Endothelial cell of umbilical vein (primary cell): ENCODE measurements around the gene NUTM1. TPM values are rescaled to one million over a fixed set of nuclear protein-coding genes. Genes with fewer than 3 reads are reported as not detected.

ENCODE experiments used
- BruUV-seq: library from RNA; stranded (reverse); fragments of 400-500 nt; replicated peaks from 2 replicates; lab custom pipeline; 2021; lab: Mats Ljungman, UMichigan
- CTCF ChIA-PET: fragments of 300-600, 350-600 bp; sonication (Branson Sonifier 250); formaldehyde crosslinking; loops from one replicate; lab custom pipeline; 2021; ENCODE audit warnings: antibody characterized with exemption, inconsistent platforms; lab: Charles Lee
- POLR2A ChIA-PET: fragments of 300-600, 350-600 bp; sonication (Branson Sonifier 250); formaldehyde crosslinking; loops from one replicate; lab custom pipeline; 2021; ENCODE audit warnings: antibody characterized with exemption, inconsistent platforms; lab: Charles Lee
- DNase-seq: peaks from one replicate; pipeline ENCODE4 v3.0.0-alpha.2; 2011; ENCODE audit warnings: low read depth, low spot score
- FAIRE-seq: peaks from 2 replicates; lab custom pipeline; 2011; peaks lifted over from hg19 to GRCh38; lab: Jason Lieb, UNC
- H2AFZ ChIP-seq: 2 replicates; pipeline ENCODE4 v1.6.0; 2012; ENCODE audit warnings: low read depth, low read length, control low read depth, inconsistent platforms
- H3K27ac ChIP-seq: 2 replicates; pipeline ENCODE4 v1.5.1; 2011; ENCODE audit warnings: low read depth, mild to moderate bottlenecking, control low read depth, low read length, moderate library complexity; ENCODE audit not compliant: insufficient read depth
- H3K27me3 ChIP-seq, 2 experiments: 2 replicates each; pipeline versions ENCODE4 v1.6.0 to v1.6.1; 2011; ENCODE audit warnings: low read length in 2 of 2, mixed read lengths in 1 of 2; ENCODE audit not compliant: control insufficient read depth in 2 of 2, insufficient read depth in 2 of 2
- H3K36me3 ChIP-seq, 2 experiments: 2 replicates in 1 of 2; 3 replicates in 1 of 2; pipeline ENCODE4 v1.5.1; 2011; ENCODE audit warnings: low read length in 2 of 2, mild to moderate bottlenecking in 1 of 2, moderate library complexity in 1 of 2; ENCODE audit not compliant: control insufficient read depth in 2 of 2, insufficient read depth in 2 of 2; ENCODE audit errors: extremely low read depth in 1 of 2
- H3K4me1 ChIP-seq: 3 replicates; pipeline ENCODE4 v1.5.1; 2011; ENCODE audit warnings: mild to moderate bottlenecking, low read length; ENCODE audit not compliant: control insufficient read depth, insufficient read depth; ENCODE audit errors: extremely low read depth
- H3K4me2 ChIP-seq: 2 replicates; pipeline ENCODE4 v1.6.1; 2011; ENCODE audit warnings: low read length, control low read depth, mixed read lengths; ENCODE audit not compliant: insufficient read depth
- H3K4me3 ChIP-seq, 3 experiments: fragments of 200-600 bp in 1 of 3; sonication (generic), shearing (Covaris generic) in 1 of 3; replicated peaks in 1 of 3; 2 replicates each; pipeline ENCODE4 v1.5.1; 2011 to 2016; ENCODE audit warnings: control low read depth in 3 of 3, low read length in 3 of 3, mild to moderate bottlenecking in 2 of 3, inconsistent platforms in 1 of 3, low read depth in 1 of 3, moderate library complexity in 1 of 3; ENCODE audit not compliant: insufficient read depth in 1 of 3
- H3K79me2 ChIP-seq: 2 replicates; pipeline ENCODE4 v1.6.0; 2012; ENCODE audit warnings: low read length, inconsistent platforms; ENCODE audit not compliant: control insufficient read depth, insufficient read depth
- H3K9ac ChIP-seq: replicated peaks from 2 replicates; pipeline ENCODE3; 2011; ENCODE audit warnings: low read length, control low read depth; ENCODE audit not compliant: insufficient read depth; ENCODE audit errors: extremely low read depth
- H3K9me1 ChIP-seq: replicated peaks from 3 replicates; pipeline ENCODE4 v1.6.0; 2011; ENCODE audit warnings: mild to moderate bottlenecking, low read length; ENCODE audit not compliant: control insufficient read depth, insufficient read depth; ENCODE audit errors: extremely low read depth
- H3K9me3 ChIP-seq: replicated peaks from 2 replicates; pipeline ENCODE4 v1.5.1; 2012; ENCODE audit warnings: low read length, inconsistent platforms; ENCODE audit not compliant: control insufficient read depth, insufficient read depth
- H4K20me1 ChIP-seq: replicated peaks from 2 replicates; pipeline ENCODE3; 2011; ENCODE audit warnings: mild to moderate bottlenecking, low read length; ENCODE audit not compliant: control insufficient read depth, insufficient read depth; ENCODE audit errors: extremely low read depth
- CTCF ChIP-seq, 2 donors: IDR thresholded peaks; 1 replicate in 1 of 2; 2 replicates in 1 of 2; pipeline ENCODE4 v1.5.1; 2011; ENCODE audit warnings: low read length in 2 of 2, mild to moderate bottlenecking in 2 of 2, moderate library complexity in 2 of 2, control low read depth in 1 of 2, inconsistent platforms in 1 of 2, low read depth in 1 of 2; ENCODE audit not compliant: insufficient read depth in 1 of 2; ENCODE audit errors: extremely low read depth in 1 of 2
- EZH2 ChIP-seq: IDR thresholded peaks from 2 replicates; pipeline ENCODE4 v1.6.1; 2012; ENCODE audit warnings: borderline replicate concordance, low read depth, mild to moderate bottlenecking, moderate library complexity, low read length, inconsistent platforms; ENCODE audit not compliant: severe bottlenecking
- FOS ChIP-seq: IDR thresholded peaks from 2 replicates; pipeline ENCODE4 v1.6.1; 2011; ENCODE audit warnings: mild to moderate bottlenecking, low read length, moderate library complexity, borderline replicate concordance; ENCODE audit not compliant: insufficient read depth
- GATA2 ChIP-seq: IDR thresholded peaks from 2 replicates; pipeline ENCODE4 v1.7.0; 2011; ENCODE audit warnings: low read depth, mild to moderate bottlenecking, moderate library complexity, mixed read lengths, low read length; ENCODE audit not compliant: insufficient read length, insufficient read depth
- JUN ChIP-seq: IDR thresholded peaks from 2 replicates; pipeline ENCODE4 v1.6.1; 2011; ENCODE audit warnings: borderline replicate concordance, low read depth; ENCODE audit not compliant: insufficient read length, insufficient read depth
- MAX ChIP-seq: IDR thresholded peaks from 2 replicates; pipeline ENCODE4 v1.6.1; 2011; ENCODE audit not compliant: insufficient read depth, insufficient read length
- MYC ChIP-seq: IDR thresholded peaks from one replicate; pipeline ENCODE4 v1.6.1; 2011; ENCODE audit warnings: mild to moderate bottlenecking, low read depth, low read length
- POLR2A ChIP-seq: IDR thresholded peaks from 2 replicates; pipeline ENCODE4 v1.6.1; 2012; ENCODE audit warnings: low read depth, mild to moderate bottlenecking, control low read depth, low read length
- POLR2AphosphoS5 ChIP-seq: IDR thresholded peaks from 2 replicates; pipeline ENCODE4 v1.6.1; 2012; ENCODE audit warnings: low read depth, mild to moderate bottlenecking, control low read depth, low read length, moderate library complexity; ENCODE audit not compliant: insufficient read depth
- dilution Hi-C: fragments of 300-500 bp; cut with MboI; formaldehyde crosslinking; loops from one replicate; pipeline ENCODE4 v1.15.0; 2019; ENCODE audit warnings: low sequenced_read_pairs; ENCODE audit not compliant: extremely low pct_ligation_motif_present
- intact Hi-C: fragments of 100-400 bp; cut with micrococcal nuclease; formaldehyde crosslinking; loops from one replicate; pipeline ENCODE4 v1.10.0; 2022
- polyA plus RNA-seq, 4 experiments: library from polyadenylated mRNA; depleted of rRNA in 3 of 4; stranded (reverse) in 3 of 4; unstranded in 1 of 4; fragments of >200 nt; gene quantifications; 2 replicates each; pipeline versions ENCODE4 v1.2.1 to v1.2.3, GENCODE V29; 2011 to 2012; ENCODE audit warnings: missing spikeins in 1 of 4
- total RNA-seq: library from RNA; stranded (reverse); gene quantifications from 2 replicates; pipeline ENCODE4 v1.2.3, GENCODE V29; 2021

Gene NUTM1
- total and polyA plus RNA-seq, 2 donors (not counting 3 experiments of a cell fraction or from before 2014, with no cell fraction given), result not detected

- Histone ChIP-seq H2AFZ (peak overlapping the region; percentile 67), H4K20me1 (no peaks in the 10 kb centered on the region), H3K79me2 (peaks cover 15% of the 10 kb centered on the region), H3K4me2 (peak overlapping the region; percentile 60), H3K4me3 (peak overlapping the region; percentile 54 to 83 (median 61)), H3K9ac (peak overlapping the region; percentile 69), H3K36me3 (peaks cover 0 to 5% of the 10 kb centered on the region in 2 experiments), H3K27me3 (no peaks in the 10 kb centered on the region), H3K9me1 (no peaks in the 10 kb centered on the region), H3K4me1 (peaks cover 43% of the 10 kb centered on the region), H3K27ac (peak overlapping the region; percentile 71), H3K9me3 (no peaks in the 10 kb centered on the region)
- BruUV-seq, result no TSS peak
- dilution Hi-C loops (no loop called here), intact Hi-C loops (loop anchor here (1.0 kb wide), 1 partner anchor 236 kb away; the partner anchor contains the start of gene EMC7)
- POLR2A ChIA-PET, result interaction anchor here (0.6 to 1.2 kb wide), 2 partner anchors 30 to 31 kb away, joined by 3 read pairs; partner anchors contain the start of gene LPCAT4
- FAIRE-seq (no peak), DNase-seq (no peak)
- CTCF ChIA-PET, result interaction anchor here (0.6 to 2.2 kb wide), 9 partner anchors 18 to 227 kb away, joined by 3 to 10 read pairs (median 4); partner anchors contain the start of genes GOLGA8A, KATNBL1 and LPCAT4
- no peak for TF ChIP-seq POLR2AphosphoS5
- TF ChIP-seq MAX, result no peak
- no peak for TF ChIP-seq EZH2
- TF ChIP-seq FOS, result no peak
- TF ChIP-seq JUN, result no peak
- no peak for TF ChIP-seq POLR2A
- no peak for TF ChIP-seq GATA2
- TF ChIP-seq CTCF (IDR thresholded peaks at IDR 0.05; ENCODE audit: extremely low read depth in 1 of 2, insufficient read depth in 1 of 2, low read depth in 1 of 2, low read length in 2 of 2), result no peak
- TF ChIP-seq MYC, result no peak
Measured at GRCh38 chr15:34336991-34337556, 6.0 kb upstream of the NUTM1 start.
